Heart right ventricle (tissue), 16 donors: ENCODE results near the gene NRXN3. TPM values are rescaled to one million over a fixed set of nuclear protein-coding genes. Genes with fewer than 3 reads are reported as not detected.
"Not testable (repeated sequence)": the region's sequence is repeated elsewhere in the genome, so short reads cannot be mapped to it uniquely, and the experiment has no call there.

Experiments used
- ATAC-seq, 8 donors: fragments of 200-7000 bp; cut with Tn5 transposase; one replicate each; pipeline ENCODE4 v1.9.1; 2020; ENCODE audit warnings: mild to moderate bottlenecking in 8 of 8, moderate library complexity in 8 of 8, moderate number of reproducible peaks in 1 of 8
- DNase-seq, 2 donors: peaks; one replicate each; pipeline ENCODE4 v3.0.0-alpha.2; 2020
- H3K27ac ChIP-seq, 10 donors: fragments of 200-600 bp; sonication (generic) in 2 of 10; one replicate each; pipeline versions ENCODE4 v1.5.0 to v1.8.0; 2020 to 2022; ENCODE audit warnings: mild to moderate bottlenecking in 3 of 10
- H3K27me3 ChIP-seq, 7 donors: fragments of 200-600 bp; one replicate each; pipeline ENCODE4 v1.8.0; 2021 to 2022; ENCODE audit warnings: mild to moderate bottlenecking in 2 of 7
- H3K36me3 ChIP-seq, 9 donors: fragments of 200-600 bp; sonication (generic) in 1 of 9; one replicate each; pipeline versions ENCODE4 v1.5.0 to v1.8.0; 2020 to 2022; ENCODE audit warnings: mild to moderate bottlenecking in 2 of 9
- H3K4me1 ChIP-seq, 9 donors: fragments of 200-600 bp; sonication (generic) in 1 of 9; one replicate each; pipeline versions ENCODE4 v1.5.0 to v1.8.0; 2020 to 2022; ENCODE audit warnings: mild to moderate bottlenecking in 4 of 9
- H3K4me3 ChIP-seq, 10 donors: fragments of 200-600 bp; sonication (generic) in 2 of 10; one replicate each; pipeline versions ENCODE4 v1.5.0 to v1.8.0; 2020 to 2022; ENCODE audit warnings: mild to moderate bottlenecking in 7 of 10, moderate library complexity in 2 of 10
- H3K9me3 ChIP-seq, 11 donors: fragments of 200-600 bp in 10 of 11; sonication (generic) in 2 of 11; one replicate each; pipeline versions ENCODE4 v1.5.0 to v1.8.0; 2013 to 2022; ENCODE audit warnings: mild to moderate bottlenecking in 2 of 11, control low read depth in 1 of 11, moderate library complexity in 1 of 11
- CTCF ChIP-seq, 9 donors: fragments of 200-600 bp; sonication (generic) in 2 of 9; IDR thresholded peaks; one replicate each; pipeline versions ENCODE4 v1.5.0 to v1.8.0; 2021 to 2022; ENCODE audit warnings: antibody characterized with exemption in 9 of 9, mild to moderate bottlenecking in 5 of 9, moderate library complexity in 1 of 9
- WGBS, 2 donors: extraction: QIAGEN DNeasy Blood & Tissue Kit; methylation state at CpG; one replicate each; pipeline ENCODE4 v1.1.7; 2013; ENCODE audit warnings: inconsistent platforms in 1 of 2; 5-methylcytosine and 5-hydroxymethylcytosine counted together
- intact Hi-C, 10 donors: fragments of 100-400 bp; cut with DNase I; formaldehyde crosslinking; loops; one replicate each; pipeline versions ENCODE4 v1.11.1 to v1.14.2; 2022
- polyA plus RNA-seq, 2 donors: library from polyadenylated mRNA; stranded (reverse); fragments of 200-250 nt; gene quantifications; one replicate each; pipeline ENCODE4 v1.2.3, GENCODE V29; 2013
- total RNA-seq, 10 donors: library from RNA; stranded (reverse); fragmentation: NEBNext Ultra II Directional in 3 of 10; extraction: Animal tissue kit (Norgen Biotek cat#: 25700) in 3 of 10; gene quantifications; one replicate each; pipeline versions ENCODE4 v1.2.1 to v1.2.4, GENCODE V29; 2021 to 2023
- donor health status: Arrhythmogenic right ventricular cardiomyopathy.
- donor health status: ischemic (EF 13 %, LVEDD 7.1; RV severe dilation, severe dysfunction).
- donor health status: healthy with polysubstance abuse.
- donor health status: DM: no; HTN: yes; CAD: no.
- donor health status: DM: no; HTN: no; CAD: no.
- donor health status: ischemic (EF 25% LVEDD 6.9; RV normal size, moderate dysfunction).
- donor health status: ischemic (EF 25% LVEDD 5.7; RV mildly dilated, moderate dysfunction).
- donor health status: healthy.
- donor health status: DM: yes; HTN: yes; CAD: no.
- donor health status: Ischemic cardiomyopathy.
- donor health status: ischemic (EF 35%, LVEDD 5.7; RV mildly dilated, moderate dysfunction).
- donor health status: nonischemic (EF 11% LVEDD 7.7; RV severe dilation, severe dysfunction).
- donor health status: DM: yes; HTN: yes; CAD: no.
- donor health status: PGD.
- donor health status: ischemic (EF 29% LVEDD 5.4; RV normal size, mild dysfunction).
- donor health status: nonischemic (EF 23%, LVEDD 6.1; RV moderate dilation, normal function).

NRXN3 gene
- total and polyA plus RNA-seq, 12 donors, result 0.23 to 1.8 (median 0.87) TPM

GRCh38 chr14:79767251-79767650 lies 1597.1 kb downstream of the NRXN3 start:
- intact Hi-C loops, result no loop called here
- Histone ChIP-seq H3K27me3 (no peaks in the 10 kb centered on the region), H3K4me1 (no peaks in the 10 kb centered on the region), H3K4me3 (no peak overlapping the region), H3K36me3 (no peaks in the 10 kb centered on the region), H3K9me3 (peaks cover 0 to 13% (median 0%) of the 10 kb centered on the region in 11 donors), H3K27ac (no peak overlapping the region)
- DNase-seq, result no peak
- TF ChIP-seq CTCF (IDR thresholded peaks at IDR 0.05), result no peak
- ATAC-seq, result no peak
- 87 to 93% methylated on average over 1 of the region's 1 CpG for WGBS, 2 donors

GRCh38 chr14:79767721-79768120 lies 1597.5 kb downstream of the NRXN3 start:
- H3K27me3 ChIP-seq, intact Hi-C loops: not testable (repeated sequence)
- WGBS, 2 donors, result 91 to 96% methylated on average over 14 of the region's 14 CpGs

GRCh38 chr14:79781882-79782281 lies 1611.7 kb downstream of the NRXN3 start:
- intact Hi-C loops, result no loop called here
- no peak for TF ChIP-seq CTCF (IDR thresholded peaks at IDR 0.05)
- H3K27me3 ChIP-seq, result no peaks in the 10 kb centered on the region
- no peak for DNase-seq
- WGBS, 2 donors, result 45 to 48% methylated on average over 2 of the region's 2 CpGs
- H3K36me3 ChIP-seq, result no peaks in the 10 kb centered on the region
- no peak for ATAC-seq
- no peak overlapping the region for H3K27ac ChIP-seq
- H3K9me3 ChIP-seq, result no peaks in the 10 kb centered on the region
- no peak overlapping the region for H3K4me3 ChIP-seq
- H3K4me1 ChIP-seq, result no peaks in the 10 kb centered on the region

More at GRCh38 chr14:79767721-79768120, 1597.5 kb downstream of the NRXN3 start:
- not testable (repeated sequence) for DNase-seq, H3K36me3 ChIP-seq, ATAC-seq, H3K27ac ChIP-seq, H3K4me1 ChIP-seq, H3K4me3 ChIP-seq
- peaks cover 0 to 13% (median 0%) of the 10 kb centered on the region in 11 donors for H3K9me3 ChIP-seq

GRCh38 chr14:79783041-79783440 lies 1612.9 kb downstream of the NRXN3 start:
- no peaks in the 10 kb centered on the region for H3K27me3 ChIP-seq
- no peak for TF ChIP-seq CTCF (IDR thresholded peaks at IDR 0.05)
- H3K9me3 ChIP-seq, result no peaks in the 10 kb centered on the region
- no peak for ATAC-seq
- no peak for DNase-seq
- no peak overlapping the region for H3K27ac ChIP-seq
- H3K36me3 ChIP-seq, result no peaks in the 10 kb centered on the region
- no peak overlapping the region for H3K4me3 ChIP-seq
- intact Hi-C loops, result no loop called here
- WGBS, 2 donors, result 40% methylated on average over 4 of the region's 4 CpGs
- no peaks in the 10 kb centered on the region for H3K4me1 ChIP-seq

- ATAC-seq (no peak), DNase-seq (no peak)
- intact Hi-C loops, result no loop called here
- TF ChIP-seq CTCF (IDR thresholded peaks at IDR 0.05), result no peak
- no peak overlapping the region for H3K27ac ChIP-seq
- peaks cover 0 to 8% (median 0%) of the 10 kb centered on the region in 11 donors for H3K9me3 ChIP-seq
- H3K27me3 ChIP-seq, result no peaks in the 10 kb centered on the region
- H3K36me3 ChIP-seq, result no peaks in the 10 kb centered on the region
- no peaks in the 10 kb centered on the region for H3K4me1 ChIP-seq
- 94 to 96% methylated on average over 3 of the region's 3 CpGs for WGBS, 2 donors
- H3K4me3 ChIP-seq, result no peak overlapping the region
These were observed 1616.3 kb downstream of the NRXN3 start for GRCh38 chr14:79786522-79786921.
